Activated CD8-positive, alpha-beta memory T cell treated with anti-CD3 and anti-CD28 coated beads, Interleukin-2, amount 50 U/mL, for 24 hours (primary cell): ENCODE measurements around the gene OSBPL10.
"Not testable (repeated sequence)": the region's sequence is repeated elsewhere in the genome, so short reads cannot be mapped to it uniquely, and the experiment has no call there.

ENCODE experiments used
- DNase-seq: peaks from one replicate; pipeline ENCODE4 v3.0.0-alpha.2; 2020; ENCODE audit errors: extremely low read depth

OSBPL10 gene

DNA sequence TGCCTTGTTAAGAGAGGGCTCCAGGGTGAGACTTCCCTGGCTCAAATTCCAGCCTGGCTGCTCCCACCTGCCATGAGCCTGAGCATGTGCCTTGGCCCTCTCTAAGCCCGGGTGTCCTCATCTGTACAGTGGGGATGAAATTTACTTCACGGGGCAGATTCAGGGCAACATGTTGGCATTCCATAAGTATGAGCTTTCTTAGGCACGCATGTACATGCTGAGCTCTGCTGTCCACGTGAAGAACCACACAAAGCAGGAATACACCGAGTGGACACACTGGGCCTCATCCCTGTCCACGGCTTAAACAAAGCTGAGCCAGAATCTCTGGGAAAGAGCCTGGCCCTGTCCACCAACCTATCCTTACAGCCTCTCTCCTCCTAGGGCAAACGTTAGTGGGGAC, 167.4 kb downstream of the OSBPL10 start:
- DNase-seq = no peak

DNA sequence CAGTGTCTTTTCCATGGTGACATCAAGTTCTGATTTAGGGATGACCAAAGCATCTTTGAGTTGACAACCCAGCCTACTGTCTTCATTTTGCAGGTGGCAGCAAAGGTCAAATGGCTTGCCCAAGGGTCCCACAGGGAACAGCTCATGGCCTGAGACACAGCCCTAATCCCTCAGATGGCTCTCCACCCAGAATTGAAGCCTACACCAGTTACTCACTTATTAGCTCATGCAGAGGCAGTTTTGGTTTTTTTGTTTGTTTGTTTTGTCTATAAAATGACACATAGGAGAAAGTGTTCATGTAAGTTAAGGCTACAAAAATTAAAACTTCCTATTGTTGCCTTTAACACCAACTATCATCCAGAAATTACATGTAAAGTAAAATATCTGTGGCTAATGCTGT, 167.9 kb downstream of the OSBPL10 start:
- DNase-seq = no peak

DNA sequence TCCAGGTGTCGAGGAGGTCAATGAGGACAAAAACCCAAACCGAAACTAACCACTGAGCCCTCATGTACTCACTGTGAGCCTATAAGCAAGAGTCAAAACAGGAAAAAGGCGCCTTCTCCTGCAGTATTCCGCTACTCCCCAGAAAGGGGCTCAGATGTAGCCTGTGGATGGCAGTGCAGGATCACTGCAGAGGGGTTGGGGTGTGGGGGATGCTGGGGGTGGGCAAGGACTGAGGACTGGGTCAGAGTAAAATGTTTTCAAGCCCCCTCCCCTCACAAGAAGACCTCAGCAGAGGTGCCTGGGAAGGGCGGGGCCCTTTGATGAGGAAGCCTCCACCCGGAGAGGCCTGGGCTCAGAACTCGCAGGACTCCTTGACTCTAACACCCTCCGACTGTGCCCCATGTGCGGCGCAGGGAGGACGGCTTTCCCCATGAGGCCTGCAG, 170.1 kb downstream of the OSBPL10 start:
- no peak for DNase-seq

DNA sequence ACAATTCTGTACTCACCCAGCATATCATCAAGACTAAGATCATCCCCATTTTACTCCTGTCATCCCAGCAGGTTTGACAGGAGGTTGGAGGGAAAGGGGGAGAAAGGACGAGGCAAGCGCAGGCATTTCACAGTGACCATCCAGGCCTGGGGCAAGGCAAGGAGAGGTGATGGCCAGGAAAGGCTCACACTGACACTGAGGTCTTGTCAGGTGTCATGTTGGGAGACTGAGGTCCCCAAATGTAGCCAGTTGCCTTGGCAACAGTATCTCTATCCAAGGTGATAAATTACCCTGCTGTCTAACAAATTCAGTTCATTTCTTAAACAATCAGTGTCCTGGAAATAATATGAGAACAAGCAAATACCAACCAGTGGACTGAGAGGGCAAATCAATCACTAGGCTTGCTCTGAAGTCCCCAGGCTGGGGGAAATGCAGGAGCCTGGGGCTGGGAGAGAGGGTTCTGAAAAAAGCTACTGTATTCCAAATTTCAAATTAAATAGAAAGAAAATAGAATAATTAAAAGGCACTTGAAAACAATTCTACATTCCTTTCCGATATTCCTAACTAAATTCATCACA, 172.8 kb downstream of the OSBPL10 start:
- no peak for DNase-seq

DNA sequence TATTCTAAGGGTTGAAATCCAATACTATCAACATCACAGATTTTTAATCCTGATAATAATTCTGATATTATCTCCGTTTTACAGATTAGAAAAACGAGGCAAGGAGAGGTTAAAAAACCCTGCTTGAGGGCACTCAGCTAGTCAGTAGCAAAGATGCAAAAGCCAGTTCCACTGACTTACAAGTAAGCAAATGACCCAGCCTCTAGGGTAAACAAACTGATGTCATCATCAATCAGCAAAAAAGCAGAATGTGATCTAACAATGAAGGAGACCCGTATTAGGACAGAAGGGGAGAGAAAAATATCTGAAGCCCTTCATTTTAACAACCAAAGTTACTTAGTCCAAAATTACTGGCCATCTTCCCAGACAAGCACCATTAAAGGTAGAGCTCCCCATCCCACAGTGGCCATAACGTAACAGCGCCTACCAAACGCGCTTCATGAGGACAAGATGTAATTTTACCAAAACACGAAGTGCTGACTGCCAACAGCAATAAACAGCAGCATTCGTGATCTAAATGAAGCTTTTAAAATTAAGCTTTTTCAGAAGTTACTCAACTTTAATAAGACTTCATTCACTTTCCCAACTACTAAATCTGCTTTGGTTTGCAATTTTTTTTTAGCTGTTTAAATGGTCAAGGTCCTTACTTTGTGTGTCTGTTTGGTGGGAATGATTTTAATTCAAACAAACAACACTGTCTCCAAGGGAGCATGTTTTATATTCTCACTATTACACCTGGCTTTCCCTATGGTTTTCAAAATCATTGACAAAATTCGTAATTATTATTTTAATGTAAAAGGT, 176.6 kb downstream of the OSBPL10 start:
- DNase-seq = no peak

DNA sequence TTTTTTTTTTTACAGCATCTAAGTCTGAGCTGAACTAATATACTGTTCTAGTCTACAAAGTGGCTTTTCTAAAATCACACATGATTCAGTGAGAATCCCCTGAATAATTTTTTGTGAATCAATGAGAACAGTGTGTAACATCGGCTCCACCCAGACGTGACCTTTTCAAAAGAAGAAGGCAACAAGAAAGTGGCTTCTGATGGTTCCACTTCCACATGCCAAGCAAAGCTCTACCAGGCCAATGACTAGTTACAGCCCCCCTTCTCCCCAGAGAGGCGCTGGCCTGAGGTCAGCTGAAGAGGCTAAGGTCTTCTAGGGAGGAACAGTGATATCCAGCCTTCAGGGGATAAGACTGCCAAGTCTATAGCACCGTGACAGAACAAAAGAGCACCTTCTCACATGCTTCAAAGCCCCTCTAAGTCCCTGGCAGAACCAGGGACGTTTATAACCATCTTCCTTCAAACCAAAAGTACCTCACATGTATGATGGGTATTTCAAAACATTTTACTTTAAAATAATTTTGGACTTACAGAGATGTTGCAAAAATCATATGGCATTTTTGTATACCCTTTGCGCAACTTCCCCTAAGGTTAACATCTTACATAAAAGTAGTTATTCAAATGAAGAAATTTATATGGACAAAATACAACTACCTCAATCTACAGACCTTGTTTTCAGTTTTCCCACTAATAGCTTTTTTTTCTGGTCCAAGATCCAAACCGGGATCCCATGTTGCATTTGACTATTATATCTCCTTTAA, 177.9 kb downstream of the OSBPL10 start:
- DNase-seq = no peak

DNA sequence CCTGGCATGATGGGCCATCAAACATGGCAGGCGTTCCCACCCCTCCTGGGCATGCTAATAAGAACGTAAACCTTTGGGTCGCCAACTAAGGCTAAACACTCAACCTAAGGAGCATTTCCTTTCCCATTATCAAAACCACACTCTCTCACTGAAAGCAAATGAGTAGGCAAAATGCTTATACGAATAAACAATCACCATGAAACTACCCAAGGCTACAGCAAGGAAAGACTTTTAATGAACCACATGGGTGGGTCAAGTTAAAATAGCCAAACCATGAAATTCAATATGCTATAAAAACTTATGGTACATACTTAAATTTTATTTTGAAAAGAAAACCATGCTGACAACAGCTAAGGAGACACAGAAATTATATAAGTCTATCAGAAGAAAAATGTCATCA, 180.6 kb downstream of the OSBPL10 start:
- no peak for DNase-seq

DNA sequence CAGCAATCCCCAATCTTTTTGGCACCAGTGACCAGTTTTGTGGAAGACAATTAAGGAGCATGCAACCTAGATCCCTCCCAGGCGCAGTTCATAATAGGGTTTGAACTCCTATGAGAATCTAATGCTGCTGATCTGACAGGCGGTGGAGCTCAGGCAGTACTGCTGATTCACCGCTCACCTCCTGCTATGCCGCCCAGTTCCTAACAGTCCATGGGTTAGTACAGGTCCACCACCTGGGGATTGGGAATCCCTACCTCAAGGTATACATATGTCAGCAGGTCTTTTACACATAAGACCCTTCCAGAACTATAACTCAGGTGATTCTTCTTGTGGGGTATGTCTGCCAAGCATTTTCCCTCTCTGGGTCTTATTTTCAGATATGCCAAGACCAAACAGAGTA, 182.2 kb downstream of the OSBPL10 start:
- DNase-seq = no peak

DNA sequence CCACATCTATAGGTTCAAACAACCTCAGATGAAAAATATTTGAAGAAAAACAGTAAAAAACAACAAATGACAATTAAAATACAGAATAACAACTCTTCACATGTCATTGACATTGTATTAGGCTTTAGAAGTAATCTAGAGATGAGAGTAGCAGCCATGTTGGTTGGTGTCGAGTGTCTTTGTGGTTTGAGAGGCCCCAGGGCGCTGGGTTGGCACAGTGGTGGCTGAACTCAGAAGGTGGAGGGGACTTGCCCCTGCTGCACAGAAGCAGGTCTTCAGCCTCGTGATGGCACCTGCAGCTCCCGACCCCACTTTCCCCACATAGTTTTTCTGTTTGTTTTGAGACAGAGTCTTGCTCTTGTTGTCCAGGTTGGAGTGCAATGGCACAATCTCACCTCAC, 187.2 kb downstream of the OSBPL10 start:
- no peak for DNase-seq

DNA sequence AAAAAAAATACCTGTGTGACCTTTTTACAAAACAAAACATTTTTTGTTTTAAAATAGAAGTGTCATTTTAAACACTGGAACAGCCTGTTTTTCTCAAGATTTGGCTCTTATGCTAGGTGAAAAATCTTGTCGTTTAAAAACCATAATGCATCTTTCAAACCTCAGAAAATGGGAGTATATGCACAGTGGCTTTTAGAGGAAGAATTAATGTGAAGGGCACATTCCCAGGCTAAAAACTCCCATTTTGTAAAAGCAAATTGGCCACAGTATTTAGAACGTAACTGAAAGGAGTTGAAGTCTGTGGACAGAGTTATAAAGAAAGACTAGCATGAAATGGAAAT, 190.0 kb downstream of the OSBPL10 start:
- DNase-seq = no peak

DNA sequence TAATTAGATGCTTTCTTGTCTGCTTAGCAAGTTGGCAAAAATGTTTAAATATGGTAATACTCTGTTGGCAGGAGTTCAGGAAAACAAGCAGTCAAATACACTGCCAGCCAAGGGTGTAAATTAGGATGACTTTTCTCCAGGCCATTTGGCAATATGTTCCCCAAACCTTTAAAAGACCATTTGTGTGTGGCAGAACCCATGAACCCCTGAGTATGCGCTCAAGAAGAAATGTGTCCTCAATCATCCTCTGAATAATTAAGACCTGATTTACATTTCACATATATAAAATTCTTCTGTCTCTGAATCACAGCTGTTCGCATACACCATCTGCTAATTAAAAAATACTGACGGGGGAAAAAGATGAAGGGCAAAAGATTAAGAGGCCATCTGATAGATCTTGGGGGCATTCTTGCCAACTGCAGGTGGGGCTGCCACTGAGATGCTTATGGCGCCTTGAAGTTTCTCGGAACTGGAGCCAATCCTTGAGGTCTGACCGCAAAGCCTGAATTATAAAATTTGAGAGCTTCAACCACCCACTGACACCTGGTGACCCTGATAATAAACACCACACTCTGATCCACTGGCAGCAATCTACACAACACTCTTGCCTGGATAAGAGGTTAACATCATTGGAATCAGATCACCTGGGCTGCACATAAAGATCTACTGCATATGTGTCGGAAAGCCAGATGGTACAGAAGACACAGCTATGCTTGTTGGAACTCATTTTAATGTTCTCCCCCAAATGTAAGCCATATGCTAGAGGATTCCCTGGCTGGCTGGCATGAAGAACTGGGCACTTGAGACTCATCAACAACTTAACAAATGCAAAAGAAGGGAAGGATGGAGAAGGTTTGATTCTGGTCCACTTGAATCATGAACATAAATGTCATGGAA, 190.6 kb downstream of the OSBPL10 start:
- DNase-seq = no peak

DNA sequence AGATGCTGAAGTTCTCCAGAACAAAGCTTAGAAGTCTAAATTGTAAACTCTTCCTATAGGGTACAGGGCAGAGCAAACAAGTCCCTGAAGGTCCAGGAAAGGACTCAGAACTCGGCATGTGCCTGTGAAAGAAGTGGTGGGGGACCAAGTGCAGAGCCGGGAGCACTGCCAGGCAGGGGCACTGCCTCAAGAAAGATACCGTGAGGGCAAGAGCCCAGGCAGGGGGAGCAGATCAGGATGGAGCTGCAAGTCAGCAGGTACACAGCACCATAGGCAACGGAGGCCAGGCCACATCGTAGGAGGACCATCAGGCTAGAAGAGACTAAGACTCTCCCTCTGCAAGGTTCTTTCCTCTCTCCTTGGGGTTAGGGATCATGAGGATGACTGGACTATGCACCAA, 191.6 kb downstream of the OSBPL10 start:
- no peak for DNase-seq

DNA sequence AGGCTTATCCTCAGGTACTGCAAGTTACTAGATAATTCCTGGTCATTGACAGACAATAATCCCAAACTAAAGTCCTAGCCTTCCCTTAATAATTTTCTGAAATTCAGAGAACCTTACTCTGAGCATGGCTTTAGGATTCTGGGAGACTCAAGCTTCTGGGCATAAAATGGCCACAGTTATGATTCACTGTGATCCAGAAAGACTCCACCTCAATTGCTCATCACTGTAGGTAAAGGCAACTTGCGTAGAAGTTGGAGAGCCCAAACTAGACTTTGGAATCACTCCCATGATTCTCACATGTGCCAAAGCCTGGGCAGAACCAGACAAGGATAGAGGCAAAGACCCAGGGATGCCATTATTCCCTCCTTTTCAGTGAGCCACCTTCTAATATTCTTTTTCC, 195.3 kb downstream of the OSBPL10 start:
- DNase-seq = no peak

DNA sequence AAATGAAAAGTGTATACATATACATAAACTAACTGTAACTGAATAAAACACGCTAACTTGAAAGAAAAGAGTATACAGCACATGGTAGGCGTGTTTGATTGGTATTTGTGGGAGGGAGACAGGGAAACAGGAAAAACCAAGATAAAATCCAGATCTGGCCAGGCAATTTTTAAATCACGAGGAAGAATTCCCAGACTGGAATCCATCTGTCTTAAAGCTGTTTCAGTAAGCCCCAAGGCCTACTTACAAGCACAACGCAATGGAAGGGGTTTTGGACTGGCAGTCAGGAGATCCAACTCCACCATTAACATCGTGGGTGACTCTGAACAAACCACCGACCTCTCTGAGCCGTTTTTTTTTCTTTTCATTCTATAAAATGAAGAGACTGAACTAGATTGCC, 195.8 kb downstream of the OSBPL10 start:
- DNase-seq = no peak

DNA sequence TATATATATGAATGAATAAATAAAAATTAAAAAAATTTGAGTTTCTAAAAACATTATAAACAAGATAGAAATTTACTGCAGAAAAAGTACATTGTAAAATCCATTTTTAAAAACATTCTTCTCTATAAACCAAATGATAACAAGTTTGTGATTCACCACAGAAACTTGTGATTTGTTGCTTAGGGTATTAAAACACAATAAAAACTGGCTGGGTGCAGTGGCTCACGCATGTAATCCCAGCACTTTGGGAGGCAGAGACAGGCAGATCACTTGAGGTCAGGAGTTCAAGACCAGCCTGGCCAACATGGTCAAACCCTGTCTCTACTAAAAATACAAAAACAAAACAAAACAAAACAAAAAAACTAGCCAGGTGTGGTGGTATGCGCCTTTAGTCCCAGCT, 197.2 kb downstream of the OSBPL10 start:
- not testable (repeated sequence) for DNase-seq

DNA sequence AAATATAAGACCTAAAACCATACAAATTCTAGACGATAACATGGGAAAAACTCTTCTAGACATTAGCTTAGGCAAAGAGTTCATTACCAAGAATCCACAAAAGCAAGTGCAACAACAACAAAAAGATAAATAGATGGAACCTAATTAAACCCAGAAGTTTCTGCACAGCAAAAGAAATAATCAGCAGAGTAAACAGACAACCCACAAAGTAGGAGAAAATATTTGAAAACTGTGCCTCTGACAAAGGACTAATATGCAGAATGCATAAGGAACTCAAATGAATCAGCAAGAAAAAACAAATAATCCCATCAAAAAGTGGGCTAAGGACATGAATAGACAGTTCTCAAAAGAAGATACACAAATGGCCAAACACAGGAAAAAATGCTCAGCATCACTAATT, 198.8 kb downstream of the OSBPL10 start:
- not testable (repeated sequence) for DNase-seq

DNA sequence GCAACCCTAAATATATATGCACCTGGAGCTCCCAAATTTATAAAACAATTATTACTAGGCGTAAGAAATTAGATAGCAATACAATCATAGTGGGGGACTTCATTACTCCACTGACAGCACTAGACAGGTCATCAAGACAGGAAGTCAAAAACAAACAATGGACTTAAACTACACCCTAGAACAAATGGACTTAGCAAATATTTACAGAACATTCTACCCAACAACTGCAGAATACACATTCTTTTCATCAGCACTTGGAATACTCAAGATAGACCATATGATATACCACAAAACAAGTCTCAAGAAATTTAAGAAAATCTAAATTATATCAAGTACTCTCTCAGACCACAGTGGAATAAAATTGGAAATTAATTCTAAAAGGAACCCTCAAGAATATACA, 201.5 kb downstream of the OSBPL10 start:
- DNase-seq = no peak

DNA sequence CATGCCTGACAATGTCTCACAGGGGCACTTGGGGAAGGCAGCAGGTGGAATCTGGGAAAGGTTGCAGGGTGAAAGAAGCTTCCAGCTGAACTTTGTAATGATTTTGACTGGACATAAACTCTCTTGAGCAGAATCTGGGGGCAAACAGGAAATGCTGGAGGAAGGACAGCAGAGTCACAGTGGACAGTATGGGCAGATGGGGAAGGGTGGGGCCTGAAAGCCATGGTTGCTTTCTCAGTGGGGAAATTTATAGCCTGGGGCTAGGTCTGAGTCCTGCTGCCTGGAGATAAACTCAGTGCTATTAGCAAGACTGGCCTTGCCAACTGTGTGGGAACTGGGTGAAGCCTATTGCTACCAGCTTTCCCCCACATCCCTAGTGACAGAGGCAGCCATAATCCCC, 203.2 kb downstream of the OSBPL10 start:
- DNase-seq = no peak

DNA sequence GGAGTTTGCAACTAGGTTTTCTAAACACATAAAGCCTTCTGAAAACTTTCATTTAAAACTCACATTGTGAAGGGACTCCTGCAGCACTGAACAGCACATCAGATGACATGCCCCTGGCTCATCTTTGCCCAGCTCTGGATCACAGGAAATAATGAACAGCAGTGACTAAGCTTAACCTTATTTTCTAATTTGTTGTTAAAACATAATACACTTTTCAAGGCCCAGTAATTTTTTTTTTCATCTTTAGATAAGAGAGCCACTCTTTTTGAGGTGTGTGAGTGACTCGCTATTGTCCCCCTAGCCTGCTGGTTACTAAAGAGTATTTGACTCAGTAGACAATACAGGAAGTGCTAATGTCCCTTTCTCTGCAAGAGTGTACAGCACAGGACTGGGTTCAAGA, 204.0 kb downstream of the OSBPL10 start:
- no peak for DNase-seq

DNA sequence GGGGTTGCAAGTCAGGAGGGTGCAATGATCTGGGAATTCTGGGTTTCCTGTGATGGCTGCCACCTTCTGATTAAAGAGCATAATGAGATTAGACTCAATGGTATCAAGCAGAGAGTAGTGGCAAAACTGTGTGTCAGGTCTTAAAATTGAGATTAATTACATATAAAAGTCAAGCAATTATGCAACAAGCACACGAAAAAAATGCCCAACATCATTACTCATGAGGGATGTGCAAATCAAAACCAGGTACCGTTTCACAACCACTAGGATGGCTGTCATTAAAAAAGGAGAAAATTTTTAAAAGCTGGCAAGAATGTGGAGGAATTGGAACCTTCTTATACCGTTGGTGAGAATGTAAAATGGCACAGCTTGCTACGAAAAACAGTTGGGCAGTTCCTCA, 205.0 kb downstream of the OSBPL10 start:
- DNase-seq = no peak

DNA sequence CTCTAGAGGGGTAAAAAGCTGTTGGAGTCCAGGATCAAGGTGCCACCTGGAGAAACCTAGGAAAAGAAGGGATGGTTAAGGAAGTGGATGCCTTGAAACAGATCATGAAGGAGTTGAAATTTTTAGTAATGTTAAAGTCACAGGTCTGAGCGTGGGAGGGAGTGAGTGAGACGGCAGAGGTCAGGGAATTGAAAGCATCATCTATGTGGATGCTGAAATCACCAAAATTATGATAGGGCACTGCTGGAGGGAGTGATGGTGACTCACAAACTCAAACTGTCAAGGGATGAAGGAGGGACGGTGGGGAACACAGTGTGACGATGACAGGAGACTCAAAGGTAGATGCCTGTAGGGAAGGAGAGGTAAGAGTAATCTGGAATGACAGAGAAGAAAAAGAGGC, 205.7 kb downstream of the OSBPL10 start:
- no peak for DNase-seq
